ENCODE results near the gene LAMB4. TPM values are rescaled to one million over a fixed set of nuclear protein-coding genes. Genes with fewer than 3 reads are reported as not detected.
A peak's percentile ranks its signal among the peaks of the same experiment; 100 is the strongest.

Gene LAMB4
- total RNA-seq, 1 donor from 2014 or later = 1.1 TPM

- Mint-ChIP-seq H3K27me3 (ENCODE audit: unreplicated experiment) (no peaks in the 10 kb centered on the region), H3K4me1 (ENCODE audit: unreplicated experiment) (peaks cover 8% of the 10 kb centered on the region), H3K36me3 (ENCODE audit: low read depth, unreplicated experiment) (no peaks in the 10 kb centered on the region), H3K4me3 (ENCODE audit: unreplicated experiment) (no peak overlapping the region), H3K9me3 (ENCODE audit: unreplicated experiment) (no peaks in the 10 kb centered on the region), H3K27ac (ENCODE audit: unreplicated experiment) (no peak overlapping the region)
- DNase-seq (ENCODE audit: low spot score) = no peak
- no peak for TF ChIP-seq CTCF (IDR thresholded peaks at IDR 0.05; ENCODE audit: unreplicated experiment)
Observed at GRCh38 chr7:108102671-108103312, 27.4 kb downstream of the LAMB4 start.

- Mint-ChIP-seq H3K36me3 (ENCODE audit: low read depth, unreplicated experiment) (no peaks in the 10 kb centered on the region), H3K27me3 (ENCODE audit: unreplicated experiment) (no peaks in the 10 kb centered on the region), H3K9me3 (ENCODE audit: unreplicated experiment) (no peaks in the 10 kb centered on the region), H3K27ac (ENCODE audit: unreplicated experiment) (no peak overlapping the region), H3K4me1 (ENCODE audit: unreplicated experiment) (peaks cover 12% of the 10 kb centered on the region), H3K4me3 (ENCODE audit: unreplicated experiment) (no peak overlapping the region)
- no peak for DNase-seq (ENCODE audit: low spot score)
- TF ChIP-seq CTCF (IDR thresholded peaks at IDR 0.05; ENCODE audit: unreplicated experiment) = no peak
Observed at GRCh38 chr7:108101759-108102158, 28.4 kb downstream of the LAMB4 start.

GRCh38 chr7:108099713-108100112 lies 30.4 kb downstream of the LAMB4 start:
- no peak overlapping the region for H3K4me3 Mint-ChIP-seq (ENCODE audit: unreplicated experiment)
- peaks cover 31% of the 10 kb centered on the region for H3K4me1 Mint-ChIP-seq (ENCODE audit: unreplicated experiment)
- DNase-seq (ENCODE audit: low spot score) = no peak
- H3K27ac Mint-ChIP-seq (ENCODE audit: unreplicated experiment) = no peak overlapping the region
- no peaks in the 10 kb centered on the region for H3K36me3 Mint-ChIP-seq (ENCODE audit: low read depth, unreplicated experiment)
- H3K27me3 Mint-ChIP-seq (ENCODE audit: unreplicated experiment) = no peaks in the 10 kb centered on the region
- no peak for TF ChIP-seq CTCF (IDR thresholded peaks at IDR 0.05; ENCODE audit: unreplicated experiment)
- H3K9me3 Mint-ChIP-seq (ENCODE audit: unreplicated experiment) = no peaks in the 10 kb centered on the region

GRCh38 chr7:108097703-108098102 lies 32.5 kb downstream of the LAMB4 start:
- DNase-seq (ENCODE audit: low spot score) = peak; percentile 25
- TF ChIP-seq CTCF (IDR thresholded peaks at IDR 0.05; ENCODE audit: unreplicated experiment) = peak; percentile 83
- peaks cover 2% of the 10 kb centered on the region for H3K27me3 Mint-ChIP-seq (ENCODE audit: unreplicated experiment)
- H3K27ac Mint-ChIP-seq (ENCODE audit: unreplicated experiment) = no peak overlapping the region
- H3K4me1 Mint-ChIP-seq (ENCODE audit: unreplicated experiment) = peaks cover 44% of the 10 kb centered on the region
- H3K9me3 Mint-ChIP-seq (ENCODE audit: unreplicated experiment) = no peaks in the 10 kb centered on the region
- H3K4me3 Mint-ChIP-seq (ENCODE audit: unreplicated experiment) = no peak overlapping the region
- no peaks in the 10 kb centered on the region for H3K36me3 Mint-ChIP-seq (ENCODE audit: low read depth, unreplicated experiment)

GRCh38 chr7:108096996-108097395 lies 33.2 kb downstream of the LAMB4 start:
- H3K9me3 Mint-ChIP-seq (ENCODE audit: unreplicated experiment) = no peaks in the 10 kb centered on the region
- peaks cover 44% of the 10 kb centered on the region for H3K4me1 Mint-ChIP-seq (ENCODE audit: unreplicated experiment)
- peaks cover 2% of the 10 kb centered on the region for H3K27me3 Mint-ChIP-seq (ENCODE audit: unreplicated experiment)
- no peak overlapping the region for H3K27ac Mint-ChIP-seq (ENCODE audit: unreplicated experiment)
- no peak overlapping the region for H3K4me3 Mint-ChIP-seq (ENCODE audit: unreplicated experiment)
- no peak for TF ChIP-seq CTCF (IDR thresholded peaks at IDR 0.05; ENCODE audit: unreplicated experiment)
- DNase-seq (ENCODE audit: low spot score) = no peak
- no peaks in the 10 kb centered on the region for H3K36me3 Mint-ChIP-seq (ENCODE audit: low read depth, unreplicated experiment)
